Astrocyte of the hippocampus (primary cell): ENCODE results near the gene PRIM1.
"Not testable (repeated sequence)": the region's sequence is repeated elsewhere in the genome, so short reads cannot be mapped to it uniquely, and the experiment has no call there.

Source experiments
- DNase-seq: peaks from one replicate; pipeline ENCODE4 v3.0.0; 2011; ENCODE audit warnings: low read depth, low spot score

Gene PRIM1

GRCh38 chr12:56718149-56718548 is 34.0 kb downstream of the PRIM1 start:
- DNase-seq: no peak

DNA sequence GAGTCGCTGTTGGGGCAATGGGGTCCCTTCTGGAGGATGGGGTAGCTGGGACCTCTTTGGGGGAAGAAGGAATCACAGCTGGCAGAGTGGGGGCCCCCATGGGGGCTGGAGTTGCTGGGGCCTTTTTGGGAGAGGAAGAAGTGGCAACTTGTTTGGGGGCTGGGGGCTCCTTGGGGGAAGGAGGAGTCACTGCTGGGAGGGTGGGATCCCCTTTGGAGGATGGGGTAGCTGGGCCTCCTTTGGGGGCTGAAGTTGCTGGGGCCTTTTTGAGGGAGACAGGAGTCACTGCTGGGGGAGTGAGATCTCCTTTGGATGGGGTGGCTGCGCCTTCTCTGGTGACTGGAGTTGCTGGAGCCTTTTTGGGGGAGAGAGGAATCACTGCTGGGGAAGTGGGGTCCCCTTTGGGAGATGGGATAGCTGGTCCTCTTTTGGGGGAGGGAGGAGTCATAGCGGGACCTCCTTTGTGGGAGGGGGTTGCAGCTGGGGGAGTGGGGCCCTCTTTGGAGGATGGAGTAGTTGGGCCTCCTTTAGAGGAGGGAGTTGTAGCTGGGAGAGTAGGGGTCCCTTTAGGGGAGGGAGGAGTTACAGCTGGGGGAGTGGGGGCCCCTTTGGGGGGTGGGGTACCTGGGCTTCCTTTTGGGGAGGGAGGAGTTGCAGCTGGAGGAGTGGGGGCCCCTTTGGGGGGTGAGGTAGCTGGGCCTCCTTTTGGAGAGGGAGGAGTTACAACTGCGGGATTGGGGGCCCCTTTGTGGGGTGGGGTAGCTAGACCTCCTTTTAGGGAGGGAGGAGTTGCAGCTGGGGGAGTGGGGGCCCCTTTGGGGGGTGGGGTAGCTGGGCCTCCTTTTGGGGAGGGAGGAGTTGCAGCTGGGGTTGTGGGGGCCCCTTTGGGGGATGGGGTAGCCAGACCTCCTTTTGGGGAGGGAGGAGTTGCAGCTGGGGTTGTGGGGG is 34.9 kb downstream of the PRIM1 start:
- DNase-seq: no peak

GRCh38 chr12:56716458-56716857 is 35.7 kb downstream of the PRIM1 start:
- DNase-seq: no peak

- no peak for DNase-seq
These were observed 36.3 kb downstream of the PRIM1 start for GRCh38 chr12:56715798-56716197.

DNA sequence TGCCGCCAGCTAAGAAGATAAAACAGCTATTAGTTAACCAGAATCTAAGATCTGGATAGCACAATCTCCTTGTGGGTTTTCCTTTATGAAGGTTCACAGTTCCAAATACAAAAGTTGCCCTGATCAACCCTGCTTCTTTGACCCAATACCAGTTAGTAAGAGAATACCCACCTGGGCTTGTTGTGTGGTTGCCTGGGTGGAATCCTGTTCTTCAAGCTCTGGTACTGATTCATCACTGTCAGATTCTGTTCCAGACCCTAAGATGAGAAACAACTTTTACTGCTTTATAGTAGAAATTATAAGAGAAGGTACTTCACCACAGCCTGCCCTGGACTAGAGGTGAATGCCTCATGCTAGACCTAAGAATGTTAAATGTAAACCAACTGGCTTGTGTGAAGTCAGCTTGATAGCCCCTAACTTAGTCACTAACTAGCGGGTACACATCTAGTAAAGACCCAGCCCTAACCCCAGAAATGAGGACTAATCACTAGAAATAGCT is 37.6 kb downstream of the PRIM1 start:
- no peak for DNase-seq

- no peak for DNase-seq
These were observed 38.8 kb downstream of the PRIM1 start for GRCh38 chr12:56713345-56713744.

GRCh38 chr12:56709759-56710376 is 42.3 kb downstream of the PRIM1 start:
- no peak for DNase-seq

DNA sequence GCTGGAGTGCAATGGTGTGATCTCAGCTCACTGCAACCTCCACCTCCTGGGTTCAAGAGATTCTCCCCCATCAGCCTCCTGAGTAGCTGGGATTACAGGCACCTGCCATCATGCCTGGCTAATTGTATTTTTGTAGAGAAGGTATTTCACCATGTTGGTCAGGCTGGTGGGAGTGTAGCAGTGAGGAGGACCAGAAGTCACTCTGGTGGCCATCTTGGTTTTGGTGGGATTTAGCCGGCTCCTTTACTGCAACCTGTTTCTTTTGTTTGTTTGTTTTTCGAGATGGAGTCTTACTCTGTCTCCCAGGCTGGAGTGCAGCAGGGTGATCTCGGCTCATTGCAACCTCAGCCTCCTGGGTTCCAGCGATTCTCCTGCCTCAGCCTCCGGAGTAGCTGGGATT is 47.6 kb downstream of the PRIM1 start:
- DNase-seq: not testable (repeated sequence)

GRCh38 chr12:56699020-56699661 is 53.0 kb downstream of the PRIM1 start:
- no peak for DNase-seq

DNA sequence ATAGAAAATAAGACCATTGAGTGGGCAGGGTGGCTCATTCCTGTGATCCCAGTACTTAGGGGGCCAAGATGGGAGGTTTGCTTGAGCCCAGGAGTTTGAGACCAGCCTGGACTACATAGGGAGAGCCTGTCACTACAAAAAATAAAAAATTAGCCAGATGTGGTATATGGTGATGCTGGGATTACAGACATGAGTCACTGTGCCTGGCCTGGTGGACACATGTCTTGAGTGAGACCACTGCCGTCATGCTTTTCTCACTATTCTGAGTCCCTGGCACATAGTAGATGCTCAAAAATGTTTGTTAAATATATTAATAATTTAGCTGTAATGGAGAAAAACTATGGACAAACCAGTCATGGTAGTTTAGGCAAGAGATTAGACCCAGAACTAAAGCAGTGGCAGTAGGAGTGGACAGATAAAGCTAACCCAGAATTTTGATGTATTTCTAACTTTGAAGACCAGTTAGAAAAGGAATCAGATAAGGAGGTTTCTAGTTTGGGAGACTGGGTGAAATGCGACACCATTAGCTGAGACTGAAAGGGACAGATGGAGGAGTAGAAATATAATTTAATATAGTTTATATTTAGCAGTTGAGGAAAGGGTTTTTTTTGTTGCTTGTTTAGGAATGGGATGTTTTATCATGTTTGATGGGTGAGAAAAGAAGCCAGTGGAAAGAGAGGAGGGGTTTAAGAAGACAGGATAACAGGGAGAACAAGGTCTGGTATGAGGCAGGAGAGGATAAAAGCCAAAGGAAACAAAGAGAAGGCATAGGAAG is 56.6 kb downstream of the PRIM1 start:
- no peak for DNase-seq

DNA sequence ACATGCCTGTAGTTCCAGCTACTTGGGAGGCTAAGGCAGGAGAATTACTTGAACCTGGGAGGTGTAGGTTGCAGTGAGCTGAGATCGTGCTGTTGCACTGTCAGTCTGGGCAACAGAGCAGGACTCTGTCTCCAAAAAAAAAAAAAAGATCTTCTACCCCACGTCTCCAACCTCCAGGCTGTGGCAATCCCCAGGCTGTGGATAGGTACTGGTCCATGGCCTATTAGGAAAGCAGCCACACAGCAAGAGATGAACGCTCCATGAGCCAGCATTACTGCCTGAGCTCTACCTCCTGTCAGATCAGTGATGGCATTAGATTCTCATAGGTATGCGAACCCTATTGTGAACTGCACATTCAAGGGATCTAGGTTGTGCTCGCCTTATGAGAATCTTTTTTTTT is 58.0 kb downstream of the PRIM1 start:
- DNase-seq: no peak

GRCh38 chr12:56688846-56689109 is 63.3 kb downstream of the PRIM1 start:
- no peak for DNase-seq

GRCh38 chr12:56688129-56688845 is 63.8 kb downstream of the PRIM1 start, which contains the start of gene PTGES3:
Gene PTGES3 (minus strand): TSS chr12:56688284. CDS start chr12:56687999, 285 bp downstream.
- peak; percentile 99 for DNase-seq

DNA sequence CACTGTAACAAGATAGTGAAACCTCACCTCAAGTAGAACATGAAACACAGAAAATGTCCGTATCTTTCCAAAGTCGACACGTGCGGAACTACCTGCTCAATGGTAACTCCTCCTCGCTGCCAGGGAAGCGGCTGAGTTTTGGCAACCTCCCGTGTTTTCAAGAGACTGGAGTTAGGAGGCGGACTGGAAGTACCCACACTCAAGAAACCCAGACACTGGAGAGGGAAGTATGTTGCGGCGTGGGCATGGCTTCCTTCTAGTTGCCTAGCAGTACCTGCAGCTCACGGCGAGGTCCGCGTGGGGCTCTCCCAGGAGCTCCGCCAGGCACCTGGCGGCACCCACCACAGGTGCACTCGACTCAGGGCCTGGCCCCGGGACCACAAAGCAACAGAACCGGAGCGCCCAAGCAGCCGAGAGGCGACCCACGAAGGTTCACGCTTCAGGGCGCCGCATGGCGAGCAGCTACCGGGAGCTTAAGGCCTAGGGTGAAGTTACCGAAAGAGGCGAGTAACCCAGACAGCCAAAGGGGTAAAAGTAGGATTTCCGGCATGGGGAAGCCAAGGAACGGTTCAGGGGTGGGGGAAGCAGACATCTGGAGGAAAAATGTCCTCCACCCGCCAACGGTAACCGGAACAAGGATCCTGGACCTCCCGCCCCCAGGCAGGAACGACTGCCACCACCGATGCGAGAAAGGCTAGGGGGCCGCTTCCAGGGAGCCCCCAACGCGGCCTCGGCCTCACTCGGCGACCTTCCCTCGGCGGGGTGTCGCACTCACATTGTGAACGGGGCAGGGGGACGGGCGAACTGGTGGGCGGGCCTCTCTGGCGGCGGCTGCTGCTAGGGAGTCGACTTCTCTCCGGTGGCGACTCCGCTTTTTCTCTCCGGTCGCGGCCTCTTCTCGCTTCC is 64.6 kb downstream of the PRIM1 start:
- peak; percentile 64 for DNase-seq

DNA sequence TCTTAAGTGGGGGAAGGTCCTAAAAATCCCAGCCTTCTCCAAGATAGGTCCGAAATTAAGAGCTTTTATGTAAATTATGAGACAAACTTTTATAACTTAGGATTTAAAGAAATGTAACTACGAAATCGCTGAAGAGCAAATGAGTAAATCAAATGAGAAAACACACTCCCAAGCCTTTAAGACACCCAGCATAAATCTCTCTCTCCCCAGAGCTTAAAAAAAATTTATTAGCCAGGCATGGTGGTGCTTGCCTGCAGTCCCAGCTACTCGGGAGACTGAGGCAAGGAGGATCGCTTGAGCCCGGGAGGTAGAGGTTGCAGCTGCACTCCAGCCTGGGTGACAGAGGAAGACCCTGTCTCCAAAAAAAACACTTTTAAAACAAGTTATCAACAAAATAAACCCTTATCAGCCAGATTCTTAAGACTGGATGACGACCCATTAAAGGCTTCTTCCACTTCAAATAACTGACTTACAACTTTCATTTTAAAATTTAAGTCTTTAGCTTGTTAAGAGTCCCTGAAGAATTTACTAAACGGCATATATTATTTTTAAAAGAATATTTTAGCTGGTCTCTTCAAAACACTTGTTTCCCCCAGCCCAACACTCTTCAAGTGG is 67.3 kb downstream of the PRIM1 start:
- no peak for DNase-seq

- no peak for DNase-seq
These were observed 69.8 kb downstream of the PRIM1 start for GRCh38 chr12:56682323-56682722.
